ENCODE data around the gene NKX6-2.
"Not testable (repeated sequence)": the region's sequence is repeated elsewhere in the genome, so short reads cannot be mapped to it uniquely, and the experiment has no call there.

The NKX6-2 gene

DNA sequence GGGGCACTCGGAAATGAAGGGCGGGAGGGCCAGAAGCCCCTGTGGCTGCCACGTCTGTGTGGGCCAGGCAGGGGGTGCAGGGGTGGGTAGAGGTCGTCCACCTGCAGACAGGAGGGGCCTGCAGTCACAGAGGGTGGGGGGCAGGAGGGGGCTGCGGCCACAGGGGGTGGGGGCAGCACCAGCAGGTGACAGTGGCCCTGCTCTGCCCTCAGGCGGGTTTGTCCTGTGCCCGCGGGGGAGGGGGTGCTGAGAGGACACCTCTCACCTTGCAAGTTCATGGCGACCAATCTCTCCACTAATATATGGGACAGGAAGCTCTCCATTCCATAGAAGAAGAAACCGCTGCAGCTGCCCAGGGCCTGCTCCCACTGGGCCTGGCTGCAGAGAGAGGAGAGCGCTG is 26.6 kb upstream of the NKX6-2 start:
- DNase-seq = no peak

DNA sequence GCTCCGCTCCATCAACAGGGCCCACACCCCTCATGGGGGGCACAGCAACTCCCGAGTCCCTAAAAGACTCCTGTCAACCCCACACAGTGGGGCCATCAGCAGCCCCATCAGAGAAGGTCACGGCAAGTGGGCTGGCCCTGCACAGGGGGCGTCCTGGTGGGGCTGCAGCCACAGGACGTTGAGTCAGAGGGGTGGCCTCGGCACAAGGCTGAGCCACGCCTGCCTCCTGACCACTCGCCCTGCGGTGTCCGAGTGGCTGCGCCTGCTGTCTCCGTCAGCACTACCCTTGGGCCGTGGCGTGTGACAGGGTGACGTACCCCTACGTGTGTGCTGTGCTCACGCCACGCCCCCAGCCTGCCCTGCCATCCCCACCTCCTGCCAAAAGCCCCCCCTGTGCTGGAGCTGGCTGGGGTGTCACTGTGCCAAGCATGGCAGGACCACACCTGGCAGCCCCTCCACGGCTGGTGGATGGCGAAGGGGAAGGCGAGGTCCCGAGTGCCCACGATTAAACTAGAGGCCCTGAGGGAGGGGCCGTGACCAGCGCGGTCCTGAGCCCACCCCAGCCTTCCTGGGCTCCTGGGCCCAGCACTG is 26.0 kb upstream of the NKX6-2 start:
- no peak for DNase-seq

DNA sequence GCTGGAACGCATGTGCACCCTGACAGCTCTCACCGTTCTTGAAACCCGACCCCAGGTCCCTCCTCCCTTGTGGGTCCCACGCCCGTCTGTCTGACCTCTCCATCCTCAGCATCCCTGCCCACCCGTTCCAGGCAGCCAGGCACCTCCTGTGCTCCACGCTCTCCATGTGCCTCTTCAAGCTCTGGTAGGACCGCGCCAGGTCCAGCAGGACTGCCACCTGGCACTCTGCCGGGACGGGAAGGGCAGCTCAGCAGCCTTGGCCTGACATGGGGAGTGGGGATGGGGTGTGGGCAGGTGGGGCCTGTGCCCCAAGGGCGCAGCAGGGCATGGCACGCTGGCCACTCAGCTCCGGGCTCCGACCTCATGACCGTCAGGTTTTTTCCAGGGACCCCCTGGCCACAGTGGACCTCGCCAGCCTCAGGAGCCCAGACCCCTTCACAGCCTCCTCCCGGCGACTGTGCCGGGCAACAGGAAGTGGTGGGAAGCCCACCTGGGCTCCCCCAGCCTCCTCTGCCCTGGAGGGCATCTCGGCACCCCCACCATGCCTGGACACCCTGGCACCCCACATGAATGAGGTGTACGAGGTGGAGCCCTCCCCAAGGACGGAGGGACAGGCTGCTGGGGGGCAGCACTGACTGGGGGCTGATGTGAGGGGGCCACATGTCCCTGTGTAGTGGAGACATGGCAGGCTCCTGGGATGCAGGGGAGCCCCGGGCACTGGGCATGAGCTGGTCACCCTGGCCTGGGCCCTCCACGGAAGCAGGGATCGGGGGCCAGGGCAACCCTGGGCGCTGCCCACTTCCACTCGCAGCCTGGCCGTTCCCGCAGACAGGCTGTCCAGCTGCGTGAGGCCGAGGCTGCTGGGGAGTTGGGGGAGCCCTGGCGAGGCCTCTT is 25.1 kb upstream of the NKX6-2 start:
- DNase-seq = no peak

DNA sequence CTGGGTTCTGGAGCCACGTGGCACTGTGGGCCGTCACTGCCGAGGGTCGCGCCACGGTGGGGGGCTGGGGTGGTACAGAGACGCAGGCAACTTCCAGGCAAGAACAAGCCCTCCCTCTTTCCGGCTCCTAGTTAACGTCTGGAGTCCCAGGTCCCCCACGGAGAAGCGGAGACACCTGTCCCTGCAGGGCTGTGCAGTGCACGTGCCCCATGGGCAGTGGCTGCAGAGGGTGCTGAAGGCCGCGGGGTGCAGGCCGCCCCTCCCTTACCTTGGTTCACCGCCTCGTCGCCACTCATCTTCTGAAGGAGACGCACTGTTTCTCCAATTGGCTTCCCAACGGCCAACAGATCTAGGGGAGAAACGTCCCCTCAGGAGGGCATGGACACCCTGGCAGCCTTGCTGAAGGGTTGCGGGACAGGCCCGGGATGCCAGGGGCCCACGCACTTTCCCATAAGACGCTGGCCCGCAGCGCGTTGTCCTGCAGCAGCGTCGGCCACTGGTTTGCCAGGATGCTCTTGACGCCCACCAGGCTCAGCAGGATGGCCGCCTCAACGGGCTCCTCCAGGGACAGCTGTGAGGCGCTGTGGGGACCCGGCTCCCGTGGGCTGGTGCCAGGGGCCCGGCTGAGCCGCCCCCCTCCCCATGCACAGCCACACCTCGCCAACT is 24.3 kb upstream of the NKX6-2 start:
- DNase-seq = no peak

DNA sequence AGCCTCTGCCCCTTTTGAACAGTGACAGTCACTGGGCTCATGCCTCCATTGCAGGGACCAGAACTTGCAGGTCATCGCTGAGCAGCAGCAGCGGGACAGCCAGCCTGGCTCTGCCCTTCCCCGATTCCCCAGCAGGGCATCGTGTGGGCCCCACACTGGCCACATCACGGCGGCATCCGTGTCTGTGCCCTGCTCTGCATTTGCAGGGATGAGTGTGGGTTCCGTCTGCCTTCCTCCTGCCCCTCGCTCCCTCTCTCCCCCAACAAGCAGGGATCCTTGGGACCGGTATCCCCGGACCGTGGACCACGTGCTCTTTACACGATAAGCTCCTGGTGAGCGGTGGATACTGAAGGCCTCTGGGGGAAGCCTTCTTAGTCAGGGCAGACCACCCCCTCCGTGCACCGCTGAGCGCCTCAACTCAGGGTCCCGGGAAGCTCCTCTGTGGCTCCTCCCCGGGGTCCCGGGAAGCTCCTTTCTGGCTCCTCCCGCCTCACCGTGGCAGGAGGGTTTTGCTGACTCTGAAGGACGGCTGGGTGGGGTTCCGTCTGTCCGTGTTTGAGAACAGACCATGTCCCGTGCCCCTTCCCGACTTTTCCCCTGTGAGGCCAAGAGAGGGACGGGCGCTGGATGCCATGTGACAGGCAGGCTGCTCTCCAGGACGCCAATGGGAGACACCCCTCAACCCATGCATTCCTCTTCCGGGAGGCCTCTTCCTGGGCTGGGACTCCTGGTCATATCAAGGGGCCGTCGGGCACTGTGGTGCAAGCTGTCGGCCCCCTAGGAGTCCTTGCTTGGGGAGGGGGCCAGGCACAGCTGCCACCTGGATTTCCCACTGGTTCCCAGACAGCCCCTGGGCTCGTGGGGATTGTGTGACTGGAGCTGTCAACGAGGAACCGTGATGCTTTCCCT is 23.5 kb upstream of the NKX6-2 start:
- DNase-seq = no peak

DNA sequence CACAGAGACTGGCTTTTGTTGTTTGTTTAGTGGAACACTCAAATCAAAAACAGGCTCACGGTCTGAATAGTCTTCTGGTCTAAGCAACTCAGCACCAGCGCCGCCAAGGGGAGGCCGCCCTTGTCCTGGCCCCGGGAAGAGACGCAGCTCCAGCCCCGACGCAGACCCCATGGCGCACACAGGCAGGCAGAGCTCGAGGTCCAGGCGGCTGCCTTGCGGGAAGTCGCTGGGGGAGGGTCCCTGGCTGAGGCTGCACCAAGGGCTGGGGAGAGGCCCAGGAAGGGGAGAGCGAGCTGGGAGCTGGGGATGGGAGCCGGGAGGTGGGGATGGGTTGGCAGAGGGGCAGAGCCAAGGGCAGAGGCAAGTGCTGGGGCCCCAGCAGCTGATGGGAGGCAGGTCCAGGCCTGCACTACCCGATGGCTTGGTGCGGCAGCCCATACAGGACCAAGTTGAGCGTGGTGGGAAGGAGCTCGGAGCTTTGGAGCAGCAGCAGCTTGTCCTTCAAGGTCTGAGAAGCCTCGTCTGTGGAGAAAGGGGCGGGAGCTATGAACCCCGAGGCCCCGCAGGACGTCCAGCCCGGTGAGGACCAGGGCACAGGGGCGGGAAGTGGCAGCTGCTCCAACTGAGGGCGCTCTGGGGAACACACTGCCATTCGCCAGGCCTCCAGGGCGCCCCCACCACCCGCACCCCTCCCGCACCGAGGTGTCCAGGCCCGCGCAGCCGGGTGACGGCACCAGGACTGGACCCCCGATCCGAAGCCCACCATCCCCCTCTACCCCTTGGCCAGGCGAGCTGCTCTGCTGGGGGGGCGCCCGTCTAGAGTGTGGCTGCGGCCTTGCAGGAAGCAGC is 22.7 kb upstream of the NKX6-2 start:
- DNase-seq = no peak

DNA sequence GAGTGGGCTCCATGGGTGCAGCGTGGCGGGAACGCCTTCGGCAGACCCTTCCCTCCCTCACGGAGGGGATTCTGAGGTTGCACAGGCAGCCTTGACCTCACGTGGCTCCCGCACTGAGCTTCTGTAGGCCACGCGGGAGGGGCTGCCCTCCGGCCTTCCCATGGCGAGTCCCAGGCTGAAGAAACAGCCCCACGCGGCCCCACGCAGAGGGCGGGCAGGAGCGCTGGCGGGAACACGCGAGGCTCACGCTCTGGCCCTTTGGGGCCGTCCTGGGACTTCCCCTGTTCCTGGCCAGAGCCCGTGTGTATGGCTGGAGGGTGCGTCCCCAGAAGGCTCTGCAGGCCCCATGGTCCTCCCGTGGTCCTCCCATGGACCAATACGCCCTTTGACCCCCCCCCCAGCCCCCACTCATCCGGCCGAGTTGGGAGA is 21.7 kb upstream of the NKX6-2 start:
- no peak for DNase-seq

DNA sequence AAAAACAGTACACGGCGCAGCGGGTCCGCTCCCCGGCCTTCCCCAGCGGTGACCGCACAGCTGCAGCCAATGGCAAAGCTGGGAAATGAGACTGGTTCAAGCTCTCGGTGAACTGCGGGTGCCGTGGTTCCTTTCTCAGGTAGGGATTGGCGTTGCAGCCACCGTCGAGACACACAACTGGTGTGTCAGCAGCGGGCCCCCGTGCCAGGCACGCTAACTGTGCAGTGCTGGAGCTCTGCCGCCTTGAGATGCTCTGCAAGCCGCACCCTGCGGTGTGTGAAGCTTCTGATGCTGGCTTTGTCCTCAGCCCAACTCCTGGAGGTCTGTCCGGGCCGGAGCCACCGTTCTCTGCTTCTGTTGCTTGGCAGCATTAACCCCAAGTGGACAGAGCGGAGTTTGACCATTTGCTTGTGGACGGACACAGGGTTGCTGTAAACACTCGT is 20.6 kb upstream of the NKX6-2 start:
- DNase-seq = no peak

DNA sequence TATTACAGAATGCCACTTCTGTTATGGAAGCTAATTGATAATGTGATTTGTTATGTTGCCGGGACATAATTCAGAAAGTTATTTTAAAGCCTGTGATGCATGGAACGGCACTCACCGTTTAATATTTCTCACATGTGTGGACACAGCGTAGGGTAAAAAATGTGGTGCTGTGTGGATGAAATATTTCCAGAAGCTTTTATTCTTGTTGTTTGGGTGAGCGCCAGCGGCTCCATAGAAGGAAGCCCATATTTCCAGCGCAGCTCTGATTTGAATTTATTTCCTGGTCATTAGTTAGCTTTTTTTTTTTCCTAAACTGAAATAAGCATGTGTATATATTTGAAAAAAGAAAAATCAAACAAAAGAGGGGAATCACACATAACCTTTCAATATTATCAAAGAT is 20.2 kb upstream of the NKX6-2 start:
- no peak for DNase-seq

DNA sequence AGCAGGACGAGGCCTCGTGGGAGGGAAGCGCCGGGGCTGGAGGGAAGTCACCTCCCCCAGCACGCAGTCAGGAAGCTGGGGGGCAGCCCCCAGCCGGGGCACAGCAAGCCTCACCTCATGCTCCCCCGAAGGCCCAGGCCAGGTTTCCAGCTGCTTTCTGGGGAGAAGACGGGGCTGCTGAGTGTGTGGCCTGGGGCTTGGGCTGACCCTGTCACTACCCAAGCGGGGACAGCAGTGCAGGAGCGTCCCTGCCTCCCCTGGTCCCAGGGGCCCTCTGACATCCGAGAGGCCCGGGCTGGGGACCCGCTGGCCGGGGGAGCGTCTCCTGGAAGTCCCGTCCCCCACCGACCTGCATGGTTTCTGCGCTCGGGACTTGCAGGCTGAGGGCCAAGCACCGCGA is 19.7 kb upstream of the NKX6-2 start:
- DNase-seq = no peak

DNA sequence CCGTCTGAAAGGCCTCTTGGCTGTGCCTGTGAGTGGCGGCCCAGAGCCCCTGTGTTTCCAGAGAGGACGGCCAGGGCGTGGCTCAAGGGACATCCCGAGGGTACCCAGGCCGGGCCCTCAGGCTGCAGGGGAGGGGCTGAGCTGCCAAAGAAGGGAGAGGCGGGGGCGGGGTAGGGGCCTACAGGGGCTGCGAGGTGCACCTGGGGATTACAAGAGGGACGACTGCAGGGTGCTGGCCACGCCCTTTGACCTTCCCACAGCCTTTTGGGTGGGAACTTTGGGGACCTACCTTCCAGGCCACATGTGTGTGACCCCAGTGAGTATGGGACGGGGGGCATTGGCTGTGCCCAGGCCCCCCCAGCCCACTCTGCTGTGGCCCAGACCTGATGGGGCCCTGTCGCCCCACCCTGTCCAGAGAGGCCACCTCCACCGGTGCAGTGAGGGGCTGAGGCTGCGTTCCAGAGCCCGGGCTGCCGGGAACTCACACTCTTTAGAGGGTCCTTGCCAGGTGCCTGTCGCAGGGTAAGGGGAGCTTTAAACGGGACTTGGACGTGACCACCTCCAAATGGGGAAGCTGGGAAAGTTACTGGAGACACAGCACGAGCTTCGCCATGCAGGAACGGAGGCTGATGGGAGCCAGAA is 19.0 kb upstream of the NKX6-2 start:
- no peak for DNase-seq

DNA sequence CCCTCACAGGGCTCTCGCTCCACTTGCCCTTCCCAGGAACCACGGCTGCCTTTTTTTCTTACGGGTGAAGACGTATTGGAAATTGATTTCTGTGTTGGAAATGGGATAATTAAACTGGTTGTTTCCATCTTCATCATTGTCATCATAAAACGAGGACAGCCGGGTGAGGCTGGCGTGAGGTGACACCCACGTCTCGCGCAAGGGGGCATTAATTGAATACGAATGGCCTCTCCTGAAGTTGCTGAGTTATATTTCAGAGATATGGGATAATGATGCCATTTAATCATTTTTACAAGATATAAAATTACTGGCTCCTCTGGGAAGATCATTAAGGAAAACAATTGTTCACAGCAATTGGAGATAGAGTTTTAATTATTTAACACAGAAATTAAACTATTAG is 18.3 kb upstream of the NKX6-2 start:
- DNase-seq = no peak

DNA sequence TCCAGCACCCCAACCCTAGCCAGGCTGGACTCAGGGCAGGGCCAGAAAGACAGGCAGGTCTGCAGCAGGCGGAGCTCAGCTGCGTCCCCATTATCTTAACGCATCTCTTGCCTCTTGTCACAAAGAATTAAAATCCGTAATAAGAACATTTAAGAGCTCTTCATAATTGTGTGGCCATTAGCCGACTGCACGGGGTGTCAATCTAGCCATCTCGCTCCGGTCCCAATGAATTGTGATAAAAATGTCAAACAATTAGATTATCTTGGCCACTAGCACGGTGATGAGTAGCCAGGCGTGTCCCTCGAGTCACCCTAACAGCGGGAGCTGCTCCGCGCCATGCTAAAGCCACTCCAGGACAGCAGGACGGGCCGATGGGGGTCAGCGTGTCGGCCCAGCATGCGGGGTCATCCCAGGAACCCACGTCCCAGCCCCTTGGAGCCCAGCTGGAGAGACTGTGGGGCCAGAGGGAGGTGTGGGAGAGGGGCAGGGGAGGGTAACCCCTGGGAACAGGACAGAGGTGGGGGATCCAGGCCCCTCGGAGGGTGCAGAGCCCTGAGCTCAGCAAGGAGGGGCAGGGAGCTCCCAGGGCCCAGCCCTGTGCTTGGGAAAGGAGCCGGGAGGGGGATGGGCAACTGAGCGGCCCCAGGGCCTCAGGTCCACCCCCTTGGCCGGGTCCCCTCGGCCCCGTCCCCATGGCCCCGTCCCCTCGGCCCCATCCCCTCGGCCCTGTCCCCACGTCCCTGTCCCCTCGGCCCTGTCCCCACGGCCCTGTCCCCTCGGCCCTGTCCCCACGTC is 17.7 kb upstream of the NKX6-2 start:
- DNase-seq = no peak

DNA sequence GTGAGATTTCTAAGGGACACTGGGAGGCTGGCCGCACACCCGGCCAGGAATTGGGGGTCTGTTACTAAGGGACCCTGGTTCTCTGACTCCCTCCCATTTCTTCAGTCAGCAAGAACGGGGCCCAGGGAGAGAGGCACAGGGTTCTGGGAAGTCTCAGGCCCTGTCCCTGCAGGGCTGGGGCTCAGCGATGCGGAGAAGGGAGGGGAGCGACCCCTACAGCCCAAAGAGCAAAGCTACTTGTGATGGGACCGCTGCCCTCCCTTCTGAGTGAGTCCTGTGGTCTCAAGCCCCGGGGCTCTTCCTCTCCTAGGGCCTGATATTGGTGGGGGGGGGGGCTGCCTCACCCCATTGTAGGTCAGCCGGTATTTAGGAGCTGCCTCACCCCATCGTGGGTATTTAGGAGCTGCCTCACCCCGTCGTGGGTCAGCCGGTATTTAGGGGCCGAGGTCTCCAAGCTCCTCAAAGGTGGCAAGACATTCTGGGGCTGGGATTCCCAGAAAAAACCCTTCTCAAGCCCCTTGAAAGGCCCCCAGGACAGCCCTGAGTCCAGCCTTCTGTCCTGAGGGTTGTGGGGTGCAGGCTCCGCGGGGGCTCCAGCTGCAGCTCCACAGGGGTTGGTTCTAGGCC is 16.9 kb upstream of the NKX6-2 start:
- DNase-seq = no peak

DNA sequence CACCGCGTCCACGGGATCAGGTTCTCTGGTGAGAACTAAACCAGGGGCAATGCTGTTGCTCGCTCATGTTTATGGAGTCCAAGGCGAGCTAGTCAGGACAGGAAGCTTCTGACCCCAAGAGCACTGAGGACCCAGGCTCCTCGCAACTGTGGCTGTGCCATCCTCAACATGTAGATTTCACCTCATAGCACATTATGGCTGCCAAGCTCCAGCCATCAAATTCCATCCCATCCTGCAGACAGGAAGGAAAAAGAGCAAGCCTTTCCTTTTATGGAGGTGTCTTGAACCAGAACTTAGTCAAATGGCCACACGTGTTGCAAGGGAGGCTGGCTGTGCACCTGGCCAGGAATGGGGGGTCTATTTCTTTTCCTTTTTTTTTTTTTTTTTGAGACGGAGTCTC is 16.1 kb upstream of the NKX6-2 start:
- no peak for DNase-seq

DNA sequence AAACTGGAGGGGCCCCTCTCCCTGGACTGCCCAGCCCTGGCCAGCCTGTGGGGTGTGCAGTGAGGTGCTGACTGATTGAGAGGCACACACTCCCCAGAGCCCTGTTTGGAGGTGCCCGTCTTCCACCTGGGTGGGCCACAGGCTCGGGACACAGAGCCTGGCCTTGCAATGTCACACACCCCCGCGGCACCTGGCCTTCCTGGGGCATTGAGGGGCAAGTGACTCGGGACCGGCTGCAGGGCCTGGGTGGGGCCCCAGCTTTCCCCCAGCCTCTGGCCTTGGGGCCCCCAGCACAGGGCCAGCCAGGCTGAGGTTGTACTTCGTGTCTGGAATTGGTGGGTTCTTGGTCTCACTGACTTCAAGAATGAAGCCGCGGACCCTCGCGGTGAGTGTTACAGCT is 13.9 kb upstream of the NKX6-2 start:
- DNase-seq = no peak

DNA sequence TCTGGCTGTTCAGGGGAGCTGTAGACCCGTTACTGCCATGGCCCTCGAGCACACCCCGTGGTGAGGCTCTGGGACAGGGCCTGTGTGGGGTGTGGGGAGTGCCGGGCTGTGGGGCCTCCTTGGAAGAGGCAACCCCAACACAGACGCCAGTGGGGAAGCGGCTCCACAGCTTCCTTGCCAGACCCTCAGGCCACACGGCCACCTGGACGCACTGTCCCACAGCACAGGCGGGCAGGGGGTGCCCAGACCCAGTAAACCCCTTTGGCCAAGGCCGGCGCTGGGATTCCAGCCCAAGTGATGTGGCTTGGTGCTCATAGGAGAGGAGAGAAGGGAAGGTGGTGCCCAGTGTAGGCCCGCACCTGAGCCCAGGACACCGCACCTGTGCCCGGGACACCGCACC is 12.9 kb upstream of the NKX6-2 start:
- no peak for DNase-seq

DNA sequence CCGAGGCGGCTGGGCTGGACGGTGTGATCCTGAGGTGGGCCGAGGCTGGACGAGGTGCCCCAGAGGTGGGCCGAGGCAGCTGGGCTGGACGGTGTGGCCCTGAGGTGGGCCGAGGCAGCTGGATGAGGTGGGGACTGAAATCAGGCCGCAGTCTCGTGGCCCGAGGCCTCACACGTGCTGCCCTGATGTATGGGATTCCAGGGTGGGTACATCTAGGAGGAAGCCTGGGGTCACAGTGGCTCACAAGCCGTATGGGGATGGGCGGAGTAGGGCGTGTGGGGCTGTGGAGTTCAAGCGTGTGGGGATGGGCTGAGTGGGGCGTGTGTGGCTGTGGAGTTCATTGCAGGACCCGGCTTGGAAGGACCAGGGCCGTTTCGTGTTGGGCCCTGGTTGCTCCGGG is 12.5 kb upstream of the NKX6-2 start:
- no peak for DNase-seq

DNA sequence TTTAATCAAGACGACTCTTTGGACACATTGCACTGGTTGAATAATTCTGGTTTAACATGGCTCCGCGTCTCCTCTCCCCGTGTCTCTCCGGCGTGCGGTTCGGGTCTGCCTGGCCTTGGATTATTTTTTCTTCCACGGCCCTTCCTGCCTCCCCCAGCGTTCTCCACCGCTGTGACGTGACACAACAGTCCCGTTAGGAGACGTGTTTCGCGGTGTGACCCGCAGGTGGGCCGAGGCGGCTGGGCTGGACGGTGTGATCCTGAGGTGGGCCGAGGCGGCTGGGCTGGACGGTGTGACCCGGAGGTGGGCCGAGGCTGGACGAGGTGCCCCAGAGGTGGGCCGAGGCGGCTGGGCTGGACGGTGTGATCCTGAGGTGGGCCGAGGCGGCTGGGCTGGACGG is 12.0 kb upstream of the NKX6-2 start:
- not testable (repeated sequence) for DNase-seq

DNA sequence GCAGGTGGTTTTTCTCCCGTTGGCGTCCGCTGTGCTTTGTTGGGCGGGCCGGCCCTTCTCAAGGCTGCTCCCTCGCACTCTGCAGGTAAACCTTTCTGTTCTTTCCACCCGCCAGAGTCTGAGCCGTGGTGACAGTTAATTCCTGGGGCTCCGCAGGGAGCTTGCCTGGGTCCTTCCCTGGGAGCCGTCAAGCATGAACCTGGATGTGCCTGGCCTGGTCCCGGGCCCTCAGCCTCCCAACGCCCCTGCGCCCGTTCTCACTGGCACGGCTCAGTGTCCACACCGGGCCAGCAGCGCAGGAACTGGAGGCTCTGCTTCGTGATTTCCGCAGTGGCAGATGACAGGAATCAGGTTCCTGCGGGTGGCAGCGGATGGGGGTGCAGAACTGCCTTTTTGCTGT is 10.9 kb upstream of the NKX6-2 start:
- DNase-seq = no peak
